AG08396 (cell line): ENCODE results near the gene NEMP1.
A peak's percentile ranks its signal among the peaks of the same experiment; 100 is the strongest.

ENCODE experiments used
- DNase-seq: peaks from one replicate; pipeline ENCODE4 v3.0.0; 2012; ENCODE audit warnings: low spot score, mixed read lengths

Gene NEMP1

GRCh38 chr12:57106021-57106708 is 27.6 kb upstream of the NEMP1 start:
- no peak for DNase-seq

GRCh38 chr12:57105011-57105753 is 26.6 kb upstream of the NEMP1 start:
- no peak for DNase-seq

- no peak for DNase-seq
Measured at GRCh38 chr12:57104292-57104910, 25.8 kb upstream of the NEMP1 start.

GRCh38 chr12:57103856-57104255 is 25.3 kb upstream of the NEMP1 start:
- no peak for DNase-seq

GRCh38 chr12:57101892-57102695 is 23.5 kb upstream of the NEMP1 start:
- no peak for DNase-seq

- no peak for DNase-seq
Measured at GRCh38 chr12:57099766-57100165, 21.2 kb upstream of the NEMP1 start.

GRCh38 chr12:57099047-57099714 is 20.6 kb upstream of the NEMP1 start:
- DNase-seq, result no peak

GRCh38 chr12:57098546-57098945 is 20.0 kb upstream of the NEMP1 start:
- DNase-seq, result no peak

- DNase-seq, result no peak
Measured at GRCh38 chr12:57097554-57097835, 18.9 kb upstream of the NEMP1 start.

GRCh38 chr12:57096748-57097553 is 18.4 kb upstream of the NEMP1 start:
- DNase-seq, result no peak

- DNase-seq, result no peak
Measured at GRCh38 chr12:57096099-57096572, 17.5 kb upstream of the NEMP1 start.

- no peak for DNase-seq
Measured at GRCh38 chr12:57095440-57095839, 16.8 kb upstream of the NEMP1 start.

GRCh38 chr12:57094208-57095160 is 15.9 kb upstream of the NEMP1 start:
- no peak for DNase-seq

GRCh38 chr12:57093415-57094207 is 15.0 kb upstream of the NEMP1 start:
- peak; percentile 89 for DNase-seq

GRCh38 chr12:57092876-57093414 is 14.4 kb upstream of the NEMP1 start:
- no peak for DNase-seq

GRCh38 chr12:57092529-57092862 is 13.9 kb upstream of the NEMP1 start:
- no peak for DNase-seq

GRCh38 chr12:57091638-57092528 is 13.3 kb upstream of the NEMP1 start:
- DNase-seq, result no peak
